ENCODE measurements around the gene PPDPF.

Gene PPDPF

GRCh38 chr20:63495167-63495720 lies 25.3 kb upstream of the PPDPF start:
- TF ChIP-seq FOXP2 (optimal IDR thresholded peaks at IDR 0.05; ENCODE audit: borderline replicate concordance, extremely low read depth, extremely low read length, insufficient read depth), result no peak
- TF ChIP-seq TAF1 (IDR thresholded peaks at IDR 0.05; ENCODE audit: borderline replicate concordance, insufficient read depth, low read length), result no peak
- no peak for TF ChIP-seq SIN3A (IDR thresholded peaks at IDR 0.05; ENCODE audit: borderline replicate concordance, insufficient read depth, low read length)
- no peak for TF ChIP-seq POLR2AphosphoS5 (IDR thresholded peaks at IDR 0.05; ENCODE audit: low read depth, low read length)
- no peak for TF ChIP-seq REST (IDR thresholded peaks at IDR 0.05; ENCODE audit: insufficient read depth in 1 of 2, low read depth in 2 of 2, low read length in 2 of 2)

GRCh38 chr20:63495741-63496595 lies 24.6 kb upstream of the PPDPF start:
- no peak for TF ChIP-seq POLR2AphosphoS5 (IDR thresholded peaks at IDR 0.05; ENCODE audit: low read depth, low read length)
- no peak for TF ChIP-seq FOXP2 (optimal IDR thresholded peaks at IDR 0.05; ENCODE audit: borderline replicate concordance, extremely low read depth, extremely low read length, insufficient read depth)

GRCh38 chr20:63496596-63497120 lies 23.9 kb upstream of the PPDPF start:
- TF ChIP-seq REST (IDR thresholded peaks at IDR 0.05; ENCODE audit: insufficient read depth in 1 of 2, low read depth in 2 of 2, low read length in 2 of 2), result no peak
- TF ChIP-seq POLR2AphosphoS5 (IDR thresholded peaks at IDR 0.05; ENCODE audit: low read depth, low read length), result no peak
- TF ChIP-seq SIN3A (IDR thresholded peaks at IDR 0.05; ENCODE audit: borderline replicate concordance, insufficient read depth, low read length), result no peak
- TF ChIP-seq TAF1 (IDR thresholded peaks at IDR 0.05; ENCODE audit: borderline replicate concordance, insufficient read depth, low read length), result no peak
- no peak for TF ChIP-seq FOXP2 (optimal IDR thresholded peaks at IDR 0.05; ENCODE audit: borderline replicate concordance, extremely low read depth, extremely low read length, insufficient read depth)

- TF ChIP-seq POLR2AphosphoS5 (IDR thresholded peaks at IDR 0.05; ENCODE audit: low read depth, low read length), result no peak
- no peak for TF ChIP-seq SIN3A (IDR thresholded peaks at IDR 0.05; ENCODE audit: borderline replicate concordance, insufficient read depth, low read length)
- TF ChIP-seq FOXP2 (optimal IDR thresholded peaks at IDR 0.05; ENCODE audit: borderline replicate concordance, extremely low read depth, extremely low read length, insufficient read depth), result no peak
- TF ChIP-seq REST (IDR thresholded peaks at IDR 0.05; ENCODE audit: insufficient read depth in 1 of 2, low read depth in 2 of 2, low read length in 2 of 2), result no peak
- TF ChIP-seq TAF1 (IDR thresholded peaks at IDR 0.05; ENCODE audit: borderline replicate concordance, insufficient read depth, low read length), result no peak
These were observed 23.2 kb upstream of the PPDPF start for GRCh38 chr20:63497138-63497945.
